HG02973 (cell line): ENCODE data around the gene HDAC9.

Experiments
- ATAC-seq: cut with Tn5 transposase; IDR thresholded peaks from one replicate; pipeline ENCODE4 v1.9.1; 2021; ENCODE audit warnings: moderate library complexity; ENCODE audit not compliant: unreplicated experiment

Gene HDAC9

GRCh38 chr7:18495412-18496340 lies at the start of gene HDAC9:
TSS of gene HDAC9 (plus strand) at chr7:18495749. CDS start at chr7:18496303, 554 bp downstream.
- peak; percentile 87 for ATAC-seq

- no peak for ATAC-seq
These were observed 49.5 kb upstream of the HDAC9 start for GRCh38 chr7:18445916-18446520.

GRCh38 chr7:18450019-18450418 lies 45.5 kb upstream of the HDAC9 start:
- ATAC-seq: no peak

GRCh38 chr7:18455606-18456005 lies 39.9 kb upstream of the HDAC9 start:
- no peak for ATAC-seq

- no peak for ATAC-seq
These were observed 37.7 kb upstream of the HDAC9 start for GRCh38 chr7:18457832-18458231.

- ATAC-seq: no peak
These were observed 36.7 kb upstream of the HDAC9 start for GRCh38 chr7:18458830-18459229.

- ATAC-seq: no peak
These were observed 35.9 kb upstream of the HDAC9 start for GRCh38 chr7:18459484-18460245.

GRCh38 chr7:18461785-18462467 lies 33.6 kb upstream of the HDAC9 start:
- ATAC-seq: no peak

- no peak for ATAC-seq
These were observed 30.7 kb upstream of the HDAC9 start for GRCh38 chr7:18464830-18465229.

- no peak for ATAC-seq
These were observed 28.5 kb upstream of the HDAC9 start for GRCh38 chr7:18467011-18467410.

- ATAC-seq: no peak
These were observed 26.8 kb upstream of the HDAC9 start for GRCh38 chr7:18468795-18469194.

- ATAC-seq: no peak
These were observed 26.2 kb upstream of the HDAC9 start for GRCh38 chr7:18469316-18469715.

- no peak for ATAC-seq
These were observed 23.9 kb upstream of the HDAC9 start for GRCh38 chr7:18471476-18472160.

GRCh38 chr7:18472161-18472483 lies 23.4 kb upstream of the HDAC9 start:
- no peak for ATAC-seq

- ATAC-seq: no peak
These were observed 22.4 kb upstream of the HDAC9 start for GRCh38 chr7:18473119-18473518.

GRCh38 chr7:18474944-18475343 lies 20.6 kb upstream of the HDAC9 start:
- ATAC-seq: no peak

GRCh38 chr7:18475488-18475887 lies 20.1 kb upstream of the HDAC9 start:
- ATAC-seq: no peak

- ATAC-seq: no peak
These were observed 13.8 kb upstream of the HDAC9 start for GRCh38 chr7:18481776-18482175.

GRCh38 chr7:18488049-18488448 lies 7.5 kb upstream of the HDAC9 start:
- ATAC-seq: no peak

- no peak for ATAC-seq
These were observed 5.9 kb upstream of the HDAC9 start for GRCh38 chr7:18489624-18490023.

GRCh38 chr7:18491871-18492270 lies 3.7 kb upstream of the HDAC9 start:
- ATAC-seq: no peak
